Caco-2 (cell line): ENCODE measurements around the gene IQCK. TPM values are rescaled to one million over a fixed set of nuclear protein-coding genes. Genes with fewer than 3 reads are reported as not detected.

Experiments
- BruUV-seq: library from RNA; stranded (reverse); fragments of 400-500 nt; replicated peaks from 2 replicates; lab custom pipeline; 2021; lab: Mats Ljungman, UMichigan
- CTCF ChIA-PET: fragments of 300-600 bp; sonication (Branson Sonifier 250); formaldehyde crosslinking; loops from one replicate; lab custom pipeline; 2022; ENCODE audit warnings: antibody characterized with exemption; lab: Charles Lee
- POLR2A ChIA-PET: fragments of 300-600 bp; sonication (Branson Sonifier 250); formaldehyde crosslinking; loops from one replicate; lab custom pipeline; 2022; ENCODE audit warnings: antibody characterized with exemption; lab: Charles Lee
- DNase-seq, 2 experiments: peaks; one replicate each; pipeline versions ENCODE4 v3.0.0 to v3.0.0-alpha.2; 2020 to 2022
- H3K27me3 ChIP-seq: replicated peaks from 2 replicates; pipeline ENCODE4 v1.6.0; 2011; ENCODE audit warnings: low read length; ENCODE audit not compliant: control insufficient read depth, insufficient read depth
- H3K36me3 ChIP-seq: 2 replicates; pipeline ENCODE4 v1.5.1; 2011; ENCODE audit warnings: low read length; ENCODE audit not compliant: control insufficient read depth, insufficient read depth
- H3K4me1 ChIP-seq: fragments of 250-450 bp; sonication (Bioruptor Pico); 2 replicates; pipeline ENCODE4 v1.5.1; 2020; ENCODE audit warnings: mild to moderate bottlenecking
- H3K4me3 ChIP-seq: 2 replicates; pipeline ENCODE4 v1.5.1; 2011; ENCODE audit warnings: low read depth, mild to moderate bottlenecking, control low read depth, low read length
- H3K9me3 ChIP-seq: fragments of 250-450 bp; sonication (Bioruptor Pico); 2 replicates; pipeline ENCODE4 v1.5.1; 2020; ENCODE audit warnings: mild to moderate bottlenecking, moderate library complexity
- H3K27ac Mint-ChIP-seq: one replicate; pipeline ENCODE4 v1.8.0; 2022; ENCODE audit warnings: mixed read lengths; ENCODE audit not compliant: unreplicated experiment
- H3K27me3 Mint-ChIP-seq: one replicate; pipeline ENCODE4 v1.8.0; 2022; ENCODE audit warnings: mixed read lengths; ENCODE audit not compliant: insufficient read depth, unreplicated experiment
- H3K36me3 Mint-ChIP-seq: one replicate; pipeline ENCODE4 v1.8.0; 2022; ENCODE audit warnings: mild to moderate bottlenecking, mixed read lengths; ENCODE audit not compliant: insufficient read depth, unreplicated experiment
- H3K4me1 Mint-ChIP-seq: one replicate; pipeline ENCODE4 v1.8.0; 2022; ENCODE audit warnings: low read depth, mixed read lengths; ENCODE audit not compliant: unreplicated experiment
- H3K4me3 Mint-ChIP-seq: one replicate; pipeline ENCODE4 v1.8.0; 2022; ENCODE audit warnings: mild to moderate bottlenecking, moderate library complexity, mixed read lengths; ENCODE audit not compliant: unreplicated experiment
- H3K9me3 Mint-ChIP-seq: one replicate; pipeline ENCODE4 v1.8.0; 2022; ENCODE audit warnings: mixed read lengths; ENCODE audit not compliant: unreplicated experiment
- intact Hi-C: fragments of 100-400 bp; cut with micrococcal nuclease; formaldehyde crosslinking; loops from one replicate; pipeline ENCODE4 v1.10.0; 2022; ENCODE audit not compliant: unreplicated experiment
- total RNA-seq: library from RNA; stranded (reverse); gene quantifications from 2 replicates; pipeline ENCODE4 v1.2.3, GENCODE V29; 2022
- TF ChIP-seq, protein P1 (sequence below), 2 experiments: fragments of 200-600 bp in 1 of 2; IDR thresholded peaks; 1 replicate in 1 of 2; 2 replicates in 1 of 2; pipeline versions ENCODE4 v1.5.1 to v1.8.0; 2011 to 2022; ENCODE audit warnings: antibody characterized with exemption in 1 of 2, control low read depth in 1 of 2, inconsistent platforms in 1 of 2, low read depth in 1 of 2, low read length in 1 of 2, mild to moderate bottlenecking in 1 of 2, moderate library complexity in 1 of 2; ENCODE audit not compliant: insufficient read depth in 1 of 2, severe bottlenecking in 1 of 2, unreplicated experiment in 1 of 2

Gene IQCK
- total RNA-seq, 1 experiment from 2014 or later, result 2.0 TPM

DNA sequence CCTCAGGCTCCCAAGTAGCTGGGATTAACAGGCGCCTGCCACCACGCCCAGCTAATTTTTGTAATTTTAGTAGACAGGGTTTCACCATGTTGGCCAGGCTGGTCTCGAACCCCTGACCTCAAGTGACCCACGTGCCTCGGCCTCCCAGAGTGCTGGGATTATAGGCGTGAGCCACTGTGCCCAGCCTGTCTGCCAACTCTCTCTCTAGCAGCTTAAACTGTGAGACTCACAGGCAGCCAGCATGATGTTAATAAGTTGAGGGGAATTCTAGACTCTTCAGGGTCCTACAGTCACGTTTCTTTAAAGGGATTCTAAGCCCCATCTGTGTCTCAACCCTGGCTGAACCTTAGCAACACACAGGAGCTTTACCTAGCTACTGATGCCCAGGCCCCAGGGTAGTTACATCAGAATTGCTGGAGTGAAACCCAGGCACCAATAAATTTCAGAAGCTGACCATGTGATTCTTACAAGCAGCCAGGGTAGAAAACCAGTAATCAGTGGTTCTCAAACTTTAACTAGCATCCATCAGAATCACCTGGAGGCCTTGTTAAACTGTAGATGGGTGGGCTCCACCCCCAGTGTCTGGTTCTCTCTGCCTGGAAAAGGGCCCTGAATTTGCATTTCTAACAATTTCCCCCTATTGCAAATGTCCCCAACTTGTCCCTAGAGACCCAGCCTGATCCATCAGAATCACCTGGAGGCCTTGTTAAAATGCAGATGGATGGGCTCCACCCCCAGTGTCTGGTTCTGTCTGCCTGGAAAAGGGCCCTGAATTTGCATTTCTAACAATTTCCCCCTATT is 135.9 kb downstream of the IQCK start:
- no peak overlapping the region for H3K4me3 Mint-ChIP-seq
- TF ChIP-seq, protein P1, sequence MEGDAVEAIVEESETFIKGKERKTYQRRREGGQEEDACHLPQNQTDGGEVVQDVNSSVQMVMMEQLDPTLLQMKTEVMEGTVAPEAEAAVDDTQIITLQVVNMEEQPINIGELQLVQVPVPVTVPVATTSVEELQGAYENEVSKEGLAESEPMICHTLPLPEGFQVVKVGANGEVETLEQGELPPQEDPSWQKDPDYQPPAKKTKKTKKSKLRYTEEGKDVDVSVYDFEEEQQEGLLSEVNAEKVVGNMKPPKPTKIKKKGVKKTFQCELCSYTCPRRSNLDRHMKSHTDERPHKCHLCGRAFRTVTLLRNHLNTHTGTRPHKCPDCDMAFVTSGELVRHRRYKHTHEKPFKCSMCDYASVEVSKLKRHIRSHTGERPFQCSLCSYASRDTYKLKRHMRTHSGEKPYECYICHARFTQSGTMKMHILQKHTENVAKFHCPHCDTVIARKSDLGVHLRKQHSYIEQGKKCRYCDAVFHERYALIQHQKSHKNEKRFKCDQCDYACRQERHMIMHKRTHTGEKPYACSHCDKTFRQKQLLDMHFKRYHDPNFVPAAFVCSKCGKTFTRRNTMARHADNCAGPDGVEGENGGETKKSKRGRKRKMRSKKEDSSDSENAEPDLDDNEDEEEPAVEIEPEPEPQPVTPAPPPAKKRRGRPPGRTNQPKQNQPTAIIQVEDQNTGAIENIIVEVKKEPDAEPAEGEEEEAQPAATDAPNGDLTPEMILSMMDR (IDR thresholded peaks at IDR 0.05; ENCODE audit: insufficient read depth in 1 of 2, low read depth in 1 of 2, low read length in 1 of 2, severe bottlenecking in 1 of 2, unreplicated experiment in 1 of 2), result no peak
- no peaks in the 10 kb centered on the region for H3K27me3 ChIP-seq
- peaks cover 6% of the 10 kb centered on the region for H3K36me3 Mint-ChIP-seq
- intact Hi-C loops, result no loop called here
- H3K4me3 ChIP-seq, result no peak overlapping the region
- no peaks in the 10 kb centered on the region for H3K4me1 ChIP-seq
- H3K9me3 ChIP-seq, result no peaks in the 10 kb centered on the region
- CTCF ChIA-PET, result no interaction called here
- H3K9me3 Mint-ChIP-seq, result no peaks in the 10 kb centered on the region
- H3K27me3 Mint-ChIP-seq, result no peaks in the 10 kb centered on the region
- H3K4me1 Mint-ChIP-seq, result no peaks in the 10 kb centered on the region
- H3K36me3 ChIP-seq, result no peaks in the 10 kb centered on the region
- no peak overlapping the region for H3K27ac Mint-ChIP-seq
- POLR2A ChIA-PET, result no interaction called here
- no TSS peak for BruUV-seq
- DNase-seq, result no peak

GRCh38 chr16:19854543-19854876 is 136.4 kb downstream of the IQCK start:
- DNase-seq, result no peak
- Mint-ChIP-seq H3K36me3 (peaks cover 6% of the 10 kb centered on the region), H3K9me3 (no peaks in the 10 kb centered on the region), H3K4me3 (no peak overlapping the region), H3K4me1 (no peaks in the 10 kb centered on the region), H3K27me3 (no peaks in the 10 kb centered on the region), H3K27ac (no peak overlapping the region)
- intact Hi-C loops, result no loop called here
- Histone ChIP-seq H3K27me3 (no peaks in the 10 kb centered on the region), H3K9me3 (no peaks in the 10 kb centered on the region), H3K4me3 (no peak overlapping the region), H3K4me1 (no peaks in the 10 kb centered on the region), H3K36me3 (no peaks in the 10 kb centered on the region)
- POLR2A ChIA-PET, result no interaction called here
- CTCF ChIA-PET, result no interaction called here
- no TSS peak for BruUV-seq
- TF ChIP-seq, protein P1 (IDR thresholded peaks at IDR 0.05; ENCODE audit: insufficient read depth in 1 of 2, low read depth in 1 of 2, low read length in 1 of 2, severe bottlenecking in 1 of 2, unreplicated experiment in 1 of 2), result no peak

GRCh38 chr16:19856120-19856519 is 138.0 kb downstream of the IQCK start:
- Mint-ChIP-seq H3K36me3 (peaks cover 6% of the 10 kb centered on the region), H3K27ac (no peak overlapping the region), H3K9me3 (no peaks in the 10 kb centered on the region), H3K4me3 (no peak overlapping the region), H3K4me1 (no peaks in the 10 kb centered on the region), H3K27me3 (no peaks in the 10 kb centered on the region)
- intact Hi-C loops, result no loop called here
- POLR2A ChIA-PET, result no interaction called here
- H3K27me3 ChIP-seq, result no peaks in the 10 kb centered on the region
- no TSS peak for BruUV-seq
- CTCF ChIA-PET, result no interaction called here
- no peak overlapping the region for H3K4me3 ChIP-seq
- TF ChIP-seq, protein P1 (IDR thresholded peaks at IDR 0.05; ENCODE audit: insufficient read depth in 1 of 2, low read depth in 1 of 2, low read length in 1 of 2, severe bottlenecking in 1 of 2, unreplicated experiment in 1 of 2), result no peak
- H3K4me1 ChIP-seq, result no peaks in the 10 kb centered on the region
- no peak for DNase-seq
- no peaks in the 10 kb centered on the region for H3K36me3 ChIP-seq
- H3K9me3 ChIP-seq, result no peaks in the 10 kb centered on the region
